ENCODE results near the gene ATP7B. TPM values are rescaled to one million over a fixed set of nuclear protein-coding genes. Genes with fewer than 3 reads are reported as not detected.
"Not testable (repeated sequence)": the region's sequence is repeated elsewhere in the genome, so short reads cannot be mapped to it uniquely, and the experiment has no call there.

ATP7B gene
- total RNA-seq, 1 experiment from 2014 or later = 5.6 TPM

- CTCF ChIA-PET = no interaction called here
- Mint-ChIP-seq H3K36me3 (ENCODE audit: insufficient read depth, unreplicated experiment) (peaks cover under 1% of the 10 kb centered on the region), H3K9me3 (ENCODE audit: low read depth, unreplicated experiment) (peaks cover 2% of the 10 kb centered on the region), H3K4me3 (ENCODE audit: low read depth, unreplicated experiment) (no peak overlapping the region), H3K27me3 (ENCODE audit: unreplicated experiment) (no peaks in the 10 kb centered on the region), H3K27ac (ENCODE audit: unreplicated experiment) (no peak overlapping the region), H3K4me1 (ENCODE audit: low read depth, unreplicated experiment) (no peaks in the 10 kb centered on the region)
- TF ChIP-seq, protein P1, sequence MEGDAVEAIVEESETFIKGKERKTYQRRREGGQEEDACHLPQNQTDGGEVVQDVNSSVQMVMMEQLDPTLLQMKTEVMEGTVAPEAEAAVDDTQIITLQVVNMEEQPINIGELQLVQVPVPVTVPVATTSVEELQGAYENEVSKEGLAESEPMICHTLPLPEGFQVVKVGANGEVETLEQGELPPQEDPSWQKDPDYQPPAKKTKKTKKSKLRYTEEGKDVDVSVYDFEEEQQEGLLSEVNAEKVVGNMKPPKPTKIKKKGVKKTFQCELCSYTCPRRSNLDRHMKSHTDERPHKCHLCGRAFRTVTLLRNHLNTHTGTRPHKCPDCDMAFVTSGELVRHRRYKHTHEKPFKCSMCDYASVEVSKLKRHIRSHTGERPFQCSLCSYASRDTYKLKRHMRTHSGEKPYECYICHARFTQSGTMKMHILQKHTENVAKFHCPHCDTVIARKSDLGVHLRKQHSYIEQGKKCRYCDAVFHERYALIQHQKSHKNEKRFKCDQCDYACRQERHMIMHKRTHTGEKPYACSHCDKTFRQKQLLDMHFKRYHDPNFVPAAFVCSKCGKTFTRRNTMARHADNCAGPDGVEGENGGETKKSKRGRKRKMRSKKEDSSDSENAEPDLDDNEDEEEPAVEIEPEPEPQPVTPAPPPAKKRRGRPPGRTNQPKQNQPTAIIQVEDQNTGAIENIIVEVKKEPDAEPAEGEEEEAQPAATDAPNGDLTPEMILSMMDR (IDR thresholded peaks at IDR 0.05; ENCODE audit: unreplicated experiment) = no peak
- intact Hi-C loops (cut with micrococcal nuclease; ENCODE audit: unreplicated experiment) = no loop called here
- no peak for DNase-seq
- no TSS peak for BruUV-seq (replicated peaks)
Observed at GRCh38 chr13:52033039-52033438, 21.8 kb upstream of the ATP7B start.

GRCh38 chr13:52030401-52030800 is 19.2 kb upstream of the ATP7B start:
- CTCF ChIA-PET; BruUV-seq (replicated peaks): not testable (repeated sequence)

GRCh38 chr13:52029569-52029968 is 18.3 kb upstream of the ATP7B start:
- intact Hi-C loops (cut with micrococcal nuclease; ENCODE audit: unreplicated experiment) = no loop called here
- TF ChIP-seq, protein P1 (IDR thresholded peaks at IDR 0.05; ENCODE audit: unreplicated experiment) = no peak
- peaks cover 16% of the 10 kb centered on the region for H3K9me3 Mint-ChIP-seq (ENCODE audit: low read depth, unreplicated experiment)
- H3K4me1 Mint-ChIP-seq (ENCODE audit: low read depth, unreplicated experiment) = no peaks in the 10 kb centered on the region
- BruUV-seq (replicated peaks) = TSS peak; percentile 43
- H3K27me3 Mint-ChIP-seq (ENCODE audit: unreplicated experiment) = no peaks in the 10 kb centered on the region
- no peak for DNase-seq
- CTCF ChIA-PET = interaction anchor here (0.5 kb wide), 1 partner anchor 20 kb away, joined by 3 read pairs; no protein-coding TSS in a partner anchor
- H3K36me3 Mint-ChIP-seq (ENCODE audit: insufficient read depth, unreplicated experiment) = peaks cover 26% of the 10 kb centered on the region
- H3K27ac Mint-ChIP-seq (ENCODE audit: unreplicated experiment) = no peak overlapping the region
- H3K4me3 Mint-ChIP-seq (ENCODE audit: low read depth, unreplicated experiment) = no peak overlapping the region

More at GRCh38 chr13:52030401-52030800, 19.2 kb upstream of the ATP7B start:
- H3K4me1 Mint-ChIP-seq (ENCODE audit: low read depth, unreplicated experiment); intact Hi-C loops (cut with micrococcal nuclease; ENCODE audit: unreplicated experiment); H3K4me3 Mint-ChIP-seq (ENCODE audit: low read depth, unreplicated experiment); H3K27me3 Mint-ChIP-seq (ENCODE audit: unreplicated experiment); H3K27ac Mint-ChIP-seq (ENCODE audit: unreplicated experiment); DNase-seq: not testable (repeated sequence)
- H3K36me3 Mint-ChIP-seq (ENCODE audit: insufficient read depth, unreplicated experiment) = peaks cover 24% of the 10 kb centered on the region
- peaks cover 16% of the 10 kb centered on the region for H3K9me3 Mint-ChIP-seq (ENCODE audit: low read depth, unreplicated experiment)

DNA sequence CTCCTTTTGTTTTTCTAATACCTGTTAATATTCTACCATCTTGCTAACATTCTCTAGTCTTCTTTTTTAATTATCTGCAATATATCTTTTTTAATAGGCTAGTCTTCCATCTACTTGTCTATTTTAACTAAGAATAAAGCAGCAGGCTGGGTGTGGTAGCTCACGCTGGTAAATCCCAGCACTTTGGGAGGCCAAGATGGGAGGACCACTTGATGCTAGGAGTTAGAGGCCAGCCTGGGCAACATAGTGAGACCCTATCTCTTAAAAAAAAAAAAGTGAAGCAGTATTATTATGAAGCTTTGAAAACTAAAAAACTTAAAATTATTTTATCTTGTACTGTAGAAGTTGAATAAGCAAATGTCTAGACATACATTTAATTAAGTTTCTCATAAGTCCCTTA is 16.6 kb upstream of the ATP7B start:
- Mint-ChIP-seq H3K27ac (ENCODE audit: unreplicated experiment) (no peak overlapping the region), H3K4me3 (ENCODE audit: low read depth, unreplicated experiment) (no peak overlapping the region), H3K27me3 (ENCODE audit: unreplicated experiment) (no peaks in the 10 kb centered on the region), H3K36me3 (ENCODE audit: insufficient read depth, unreplicated experiment) (peaks cover 35% of the 10 kb centered on the region), H3K9me3 (ENCODE audit: low read depth, unreplicated experiment) (peaks cover 16% of the 10 kb centered on the region), H3K4me1 (ENCODE audit: low read depth, unreplicated experiment) (no peaks in the 10 kb centered on the region)
- intact Hi-C loops (cut with micrococcal nuclease; ENCODE audit: unreplicated experiment) = no loop called here
- no TSS peak for BruUV-seq (replicated peaks)
- DNase-seq = no peak
- CTCF ChIA-PET = no interaction called here
- TF ChIP-seq, protein P1 (IDR thresholded peaks at IDR 0.05; ENCODE audit: unreplicated experiment) = no peak

GRCh38 chr13:52026246-52026626 is 15.0 kb upstream of the ATP7B start:
- Mint-ChIP-seq H3K27ac (ENCODE audit: unreplicated experiment) (no peak overlapping the region), H3K27me3 (ENCODE audit: unreplicated experiment) (no peaks in the 10 kb centered on the region), H3K9me3 (ENCODE audit: low read depth, unreplicated experiment) (peaks cover 18% of the 10 kb centered on the region), H3K4me3 (ENCODE audit: low read depth, unreplicated experiment) (no peak overlapping the region), H3K36me3 (ENCODE audit: insufficient read depth, unreplicated experiment) (peaks cover 35% of the 10 kb centered on the region), H3K4me1 (ENCODE audit: low read depth, unreplicated experiment) (no peaks in the 10 kb centered on the region)
- CTCF ChIA-PET = no interaction called here
- TF ChIP-seq, protein P1 (IDR thresholded peaks at IDR 0.05; ENCODE audit: unreplicated experiment) = no peak
- intact Hi-C loops (cut with micrococcal nuclease; ENCODE audit: unreplicated experiment) = no loop called here
- no TSS peak for BruUV-seq (replicated peaks)
- DNase-seq = no peak
